ENCODE data around the gene RBM34.

GRCh38 chr1:235161685-235162327, 756 bp upstream of the RBM34 start:
- TF ChIP-seq CTCF (conservative IDR thresholded peaks at IDR 0.05) = no peak
- TF ChIP-seq EZH2 (IDR thresholded peaks at IDR 0.05; ENCODE audit: low read depth) = no peak

Data from PC-9 (cell line).